Breast epithelium (tissue), 3 donors: ENCODE measurements around the gene CBX8.

ENCODE experiments used
- CTCF ChIP-seq, 3 donors: fragments of 450-650 bp; IDR thresholded peaks; one replicate each; pipeline ENCODE4 v1.5.1; 2016 to 2017; ENCODE audit warnings: antibody characterized with exemption in 3 of 3, mild to moderate bottlenecking in 3 of 3, moderate library complexity in 3 of 3
- POLR2AphosphoS5 ChIP-seq, 3 donors: sonication (generic); formaldehyde crosslinking; IDR thresholded peaks; one replicate each; pipeline ENCODE4 v1.6.1; 2017; ENCODE audit warnings: antibody characterized with exemption in 3 of 3

GRCh38 chr17:79803997-79804855 lies 7.3 kb upstream of the CBX8 start:
- no peak for TF ChIP-seq CTCF (IDR thresholded peaks at IDR 0.05)
- no peak for TF ChIP-seq POLR2AphosphoS5 (IDR thresholded peaks at IDR 0.05)
